Spleen (tissue), 7 donors: ENCODE measurements around the gene TEPSIN.
A peak's percentile ranks its signal among the peaks of the same experiment; 100 is the strongest.

Source experiments
- POLR2A ChIP-seq, 3 donors: fragments of 450-650 bp; IDR thresholded peaks; one replicate each; pipeline ENCODE4 v1.5.1; 2017; ENCODE audit warnings: antibody characterized with exemption in 3 of 3, mild to moderate bottlenecking in 1 of 3
- POLR2AphosphoS5 ChIP-seq, 3 donors: sonication (generic); formaldehyde crosslinking; IDR thresholded peaks; one replicate each; pipeline ENCODE4 v1.5.1; 2017; ENCODE audit warnings: antibody characterized with exemption in 3 of 3
- TF ChIP-seq, protein P1 (sequence below), 11 experiments: fragments of 200-600 bp in 7 of 11; fragments of 450-650 bp in 4 of 11; sonication (generic) in 4 of 11; IDR thresholded peaks in 8 of 11; conservative IDR thresholded peaks in 3 of 11; 1 replicate in 7 of 11; 2 replicates in 4 of 11; pipeline versions ENCODE4 v1.4.0 to v1.8.0; 2016 to 2021; ENCODE audit warnings: antibody characterized with exemption in 11 of 11, inconsistent platforms in 4 of 11, mild to moderate bottlenecking in 1 of 11
- donor health status: DM: no; HTN: no; CAD: no; lungs with moderate emphysema.
- donor health status: DM: no; HTN: no; CAD: no.
- donor health status: DM: no; HTN: no; CAD: no.

DNA sequence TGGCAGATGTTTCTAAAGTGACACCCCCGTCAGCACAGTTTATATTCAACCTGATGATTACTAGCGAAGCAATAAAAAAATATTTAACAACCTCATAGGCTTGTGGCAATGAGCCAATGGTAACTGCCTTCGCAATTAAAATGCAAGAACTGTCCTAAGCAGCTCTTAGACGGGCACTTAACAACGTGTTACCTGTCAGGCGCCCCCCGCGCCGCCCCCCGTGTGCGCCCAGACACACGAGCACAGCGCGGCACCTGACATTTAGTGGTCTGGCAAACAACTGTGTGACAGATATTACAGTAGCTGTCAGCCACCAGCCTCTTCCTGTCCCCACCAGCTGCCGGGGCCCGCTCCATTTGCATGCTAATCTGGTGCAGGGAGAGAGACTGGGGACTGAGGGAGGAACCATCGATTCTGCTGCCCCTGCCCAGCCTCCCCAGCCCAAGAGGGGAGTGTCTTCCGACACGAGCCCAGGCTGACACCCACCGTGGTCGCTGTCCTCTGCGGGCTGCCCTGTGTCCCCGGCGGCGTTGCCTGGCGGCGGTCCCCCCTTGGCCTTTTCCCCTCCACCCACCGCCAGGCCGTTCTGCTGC, 12.9 kb upstream of the TEPSIN start:
- TF ChIP-seq POLR2A (IDR thresholded peaks at IDR 0.05) (no peak), POLR2AphosphoS5 (IDR thresholded peaks at IDR 0.05) (peak in 1 of 3 donors; percentile 42)
- TF ChIP-seq, protein P1, sequence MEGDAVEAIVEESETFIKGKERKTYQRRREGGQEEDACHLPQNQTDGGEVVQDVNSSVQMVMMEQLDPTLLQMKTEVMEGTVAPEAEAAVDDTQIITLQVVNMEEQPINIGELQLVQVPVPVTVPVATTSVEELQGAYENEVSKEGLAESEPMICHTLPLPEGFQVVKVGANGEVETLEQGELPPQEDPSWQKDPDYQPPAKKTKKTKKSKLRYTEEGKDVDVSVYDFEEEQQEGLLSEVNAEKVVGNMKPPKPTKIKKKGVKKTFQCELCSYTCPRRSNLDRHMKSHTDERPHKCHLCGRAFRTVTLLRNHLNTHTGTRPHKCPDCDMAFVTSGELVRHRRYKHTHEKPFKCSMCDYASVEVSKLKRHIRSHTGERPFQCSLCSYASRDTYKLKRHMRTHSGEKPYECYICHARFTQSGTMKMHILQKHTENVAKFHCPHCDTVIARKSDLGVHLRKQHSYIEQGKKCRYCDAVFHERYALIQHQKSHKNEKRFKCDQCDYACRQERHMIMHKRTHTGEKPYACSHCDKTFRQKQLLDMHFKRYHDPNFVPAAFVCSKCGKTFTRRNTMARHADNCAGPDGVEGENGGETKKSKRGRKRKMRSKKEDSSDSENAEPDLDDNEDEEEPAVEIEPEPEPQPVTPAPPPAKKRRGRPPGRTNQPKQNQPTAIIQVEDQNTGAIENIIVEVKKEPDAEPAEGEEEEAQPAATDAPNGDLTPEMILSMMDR (IDR thresholded peaks at IDR 0.05 in 8 of 11, conservative IDR thresholded peaks at IDR 0.05 in 3 of 11), result no peak
